GM18861 (cell line): ENCODE results near the gene GIMAP7.
"Not testable (repeated sequence)": the region's sequence is repeated elsewhere in the genome, so short reads cannot be mapped to it uniquely, and the experiment has no call there.

Experiments
- ATAC-seq: cut with Tn5 transposase; IDR thresholded peaks from one replicate; pipeline ENCODE4 v1.9.1; 2021; ENCODE audit not compliant: unreplicated experiment

Gene GIMAP7

DNA sequence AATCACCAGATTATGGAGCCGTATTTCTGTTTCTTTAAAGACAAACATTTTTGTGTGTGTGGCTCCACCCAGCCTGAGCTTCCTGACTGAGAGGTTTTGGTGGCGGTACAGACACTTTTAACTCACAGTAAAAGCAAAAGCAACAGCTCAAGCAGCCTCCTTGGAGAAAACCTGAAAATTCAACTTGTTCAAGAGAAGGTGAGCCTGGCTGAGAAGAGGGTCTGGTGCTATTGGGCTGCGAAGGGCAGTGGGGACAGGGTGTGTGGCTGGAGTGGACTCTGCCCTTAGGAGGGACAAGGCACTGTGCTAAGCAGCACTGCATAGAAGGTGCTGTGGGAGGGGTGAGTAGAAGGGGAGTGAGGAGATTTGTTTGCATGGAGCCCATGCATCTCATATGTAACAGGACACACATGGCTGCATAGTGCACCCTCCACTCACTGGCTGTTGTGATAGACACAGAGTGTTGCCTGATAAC, at the start of gene GIMAP7:
Gene GIMAP7, plus strand, starts transcription at position 125 of the 475 bp plus-strand sequence. CDS start 5,103 bp downstream, outside the sequence.
- no peak for ATAC-seq

DNA sequence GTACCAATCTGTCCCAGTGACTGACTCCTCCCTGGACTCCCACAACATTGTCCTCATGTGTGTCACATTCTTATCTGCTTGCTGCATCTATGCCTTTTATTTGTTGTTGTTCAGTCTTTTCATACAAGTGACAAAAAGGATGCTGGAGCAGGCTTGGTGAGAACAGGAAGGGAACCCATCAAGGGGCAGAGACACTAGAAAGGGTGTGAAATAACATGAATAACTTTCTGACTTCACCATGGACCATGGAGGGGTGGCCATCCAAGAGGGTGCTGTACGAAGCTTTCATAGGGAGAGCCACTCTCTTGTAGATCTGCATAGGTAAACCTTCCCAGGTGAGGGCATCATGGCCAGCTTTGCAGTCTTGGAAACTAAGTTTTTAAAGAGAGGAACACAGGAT, 49.7 kb upstream of the GIMAP7 start:
- no peak for ATAC-seq

DNA sequence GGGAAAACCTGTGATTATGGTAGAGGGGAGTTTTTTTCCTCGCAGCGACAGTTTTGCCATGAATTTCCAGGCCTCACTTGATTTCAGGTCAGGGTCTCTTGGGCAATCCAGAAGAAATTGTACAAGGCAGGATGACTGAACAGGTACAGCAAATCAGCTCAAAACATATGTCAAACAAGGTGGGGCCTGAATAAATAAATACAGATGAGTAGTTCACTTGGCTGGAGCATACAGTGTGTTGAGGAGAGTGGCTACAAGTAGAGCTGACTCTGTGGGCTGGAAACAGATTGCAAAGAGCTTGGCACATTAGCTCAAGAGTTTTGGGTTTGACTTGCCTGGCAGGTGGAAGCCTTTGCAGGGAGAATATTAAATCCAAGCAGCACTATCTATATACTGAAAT, 49.3 kb upstream of the GIMAP7 start:
- no peak for ATAC-seq

DNA sequence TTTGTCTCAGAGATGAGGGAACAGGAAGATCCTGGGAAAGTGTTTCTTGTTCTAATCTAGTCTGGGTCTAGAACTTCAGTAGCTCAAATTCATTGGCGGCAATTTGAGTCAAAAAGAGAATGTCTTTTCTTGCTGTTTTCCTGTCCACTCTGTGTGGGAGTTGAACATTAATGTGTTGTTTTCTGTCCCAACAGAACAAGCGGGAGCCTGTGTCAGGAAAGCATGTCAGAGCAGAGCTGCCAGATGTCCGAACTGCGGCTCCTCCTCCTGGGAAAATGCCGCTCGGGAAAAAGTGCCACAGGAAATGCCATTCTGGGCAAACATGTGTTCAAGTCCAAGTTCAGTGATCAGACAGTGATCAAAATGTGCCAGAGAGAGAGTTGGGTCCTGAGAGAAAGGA, 48.2 kb upstream of the GIMAP7 start:
- no peak for ATAC-seq

DNA sequence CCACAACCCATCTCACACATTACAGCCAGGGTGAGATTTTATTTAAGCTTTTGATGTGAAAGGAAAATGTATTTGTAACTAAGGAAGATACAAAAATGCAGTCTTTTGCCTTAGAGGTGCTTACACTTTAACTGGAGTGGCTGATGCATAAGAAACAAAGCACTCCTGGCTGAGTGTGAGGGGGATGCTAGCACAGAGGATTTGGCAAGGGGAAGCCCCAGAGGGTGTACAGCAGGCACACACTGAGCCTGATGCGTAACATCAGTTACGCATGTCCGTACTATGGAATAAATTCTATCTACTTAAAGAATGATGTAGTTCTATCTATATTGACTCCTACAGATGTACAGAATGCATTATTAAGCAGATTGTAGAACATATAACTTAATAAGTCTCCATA, 46.4 kb upstream of the GIMAP7 start:
- ATAC-seq, result no peak

DNA sequence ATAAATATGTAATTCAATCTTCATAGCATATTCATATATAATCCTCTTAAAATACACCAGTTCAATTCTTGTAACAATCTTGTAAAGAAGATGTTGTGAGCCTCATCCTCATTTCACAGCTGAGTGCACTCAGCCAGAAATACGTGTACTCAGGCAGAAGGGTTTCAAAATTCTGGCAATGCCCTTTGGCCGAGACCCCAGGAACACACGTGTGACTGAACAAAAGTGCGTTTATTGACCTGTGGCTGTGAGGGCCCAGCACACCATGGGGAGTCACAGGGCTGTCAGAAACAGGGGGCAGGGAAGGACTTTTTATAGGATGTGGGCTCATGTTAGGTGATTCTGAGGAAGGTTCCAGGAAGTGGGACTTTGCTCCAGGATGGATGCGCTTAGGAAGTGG, 42.8 kb upstream of the GIMAP7 start:
- ATAC-seq, result no peak

DNA sequence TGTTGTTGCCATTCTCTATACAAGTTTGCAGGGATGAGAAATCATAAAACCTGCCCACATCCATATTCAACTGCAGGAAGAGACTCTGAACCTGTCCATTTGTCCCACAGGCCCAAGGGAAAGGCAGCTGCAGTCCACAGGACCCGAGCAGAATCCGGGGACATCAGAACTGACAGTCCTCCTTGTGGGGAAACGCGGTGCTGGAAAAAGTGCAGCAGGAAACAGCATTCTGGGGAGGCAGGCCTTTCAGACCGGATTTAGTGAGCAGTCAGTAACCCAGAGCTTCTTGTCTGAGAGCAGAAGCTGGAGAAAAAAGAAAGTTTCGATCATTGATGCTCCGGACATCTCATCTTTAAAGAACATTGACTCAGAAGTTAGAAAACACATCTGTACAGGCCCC, 40.8 kb upstream of the GIMAP7 start:
- no peak for ATAC-seq

DNA sequence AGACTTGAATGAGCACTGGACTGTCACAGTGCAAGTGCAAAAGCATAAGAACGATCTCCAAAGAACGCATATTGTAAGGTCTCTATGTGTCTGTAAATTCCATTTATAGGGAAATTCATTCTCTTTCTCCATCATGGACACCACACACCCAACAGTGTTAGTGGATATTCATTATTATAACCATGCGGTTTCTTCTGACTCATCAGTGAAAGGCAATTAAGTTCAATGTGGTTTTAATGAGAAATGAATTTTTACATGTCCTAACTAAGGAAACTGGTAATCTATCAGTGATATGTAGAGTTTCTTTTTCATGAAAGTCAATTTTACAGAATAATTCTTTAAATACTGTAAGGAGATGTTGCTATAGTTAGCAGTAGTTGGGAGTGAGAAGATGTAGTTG, 38.4 kb upstream of the GIMAP7 start:
- ATAC-seq, result no peak

DNA sequence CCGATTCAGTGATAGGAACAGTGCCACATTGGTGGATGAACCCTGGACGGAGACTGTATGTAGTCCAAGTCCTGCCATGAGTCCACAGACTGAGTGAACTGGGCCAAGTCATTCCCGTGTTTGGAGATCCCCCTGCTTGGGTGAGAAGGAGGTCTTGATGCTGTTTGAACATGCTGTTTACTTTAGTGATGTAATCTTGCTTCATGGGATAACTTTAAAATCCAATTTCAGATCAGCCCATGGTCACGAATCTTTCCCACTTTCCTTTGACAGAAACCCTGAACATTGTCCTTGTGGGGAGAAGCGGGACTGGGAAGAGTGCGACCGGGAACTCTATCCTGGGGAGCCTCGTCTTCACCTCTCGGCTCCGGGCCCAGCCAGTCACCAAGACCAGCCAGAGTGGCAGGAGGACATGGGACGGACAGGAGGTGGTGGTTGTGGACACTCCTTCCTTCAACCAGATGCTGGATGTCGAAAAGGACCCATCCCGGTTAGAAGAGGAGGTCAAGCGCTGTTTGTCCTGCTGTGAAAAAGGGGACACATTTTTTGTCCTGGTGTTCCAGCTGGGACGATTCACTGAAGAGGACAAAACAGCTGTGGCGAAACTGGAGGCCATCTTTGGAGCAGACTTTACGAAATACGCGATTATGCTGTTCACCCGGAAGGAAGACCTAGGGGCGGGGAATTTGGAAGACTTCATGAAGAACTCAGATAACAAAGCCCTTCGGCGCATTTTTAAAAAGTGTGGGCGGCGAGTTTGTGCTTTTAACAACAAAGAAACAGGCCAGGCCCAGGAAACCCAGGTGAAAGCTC, 37.6 kb upstream of the GIMAP7 start:
- no peak for ATAC-seq

DNA sequence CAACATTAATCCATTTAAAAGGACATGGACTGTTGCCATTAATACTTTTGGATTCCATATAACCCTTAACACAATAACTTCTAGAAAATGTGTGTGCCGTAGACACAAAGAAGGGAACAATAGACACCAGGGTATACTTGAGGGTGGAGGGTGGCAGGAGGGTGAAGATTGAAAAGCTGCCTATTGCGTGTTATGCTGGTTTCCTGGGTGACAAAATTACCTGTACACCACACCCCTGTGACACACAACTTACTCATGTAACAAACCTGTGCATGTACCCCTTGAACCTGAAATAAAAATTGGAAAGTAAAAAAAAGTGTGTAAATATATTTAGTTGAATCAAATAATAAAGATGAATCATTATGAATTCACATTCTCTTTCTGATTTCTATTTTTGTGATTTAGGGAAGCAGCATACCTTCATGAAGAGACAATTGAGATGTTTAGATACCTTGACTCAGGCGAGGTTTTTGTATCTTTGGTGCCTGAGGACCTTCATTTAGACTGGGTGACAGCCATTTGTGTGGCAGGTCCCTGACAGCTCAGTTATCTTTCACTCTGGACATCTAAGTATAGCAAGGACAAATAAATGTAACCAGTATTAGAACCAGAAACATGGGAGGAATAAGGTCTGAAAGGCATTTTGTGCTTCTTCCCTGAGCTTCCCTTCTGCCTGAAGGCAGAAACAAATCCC, 35.5 kb upstream of the GIMAP7 start:
- ATAC-seq, result no peak

DNA sequence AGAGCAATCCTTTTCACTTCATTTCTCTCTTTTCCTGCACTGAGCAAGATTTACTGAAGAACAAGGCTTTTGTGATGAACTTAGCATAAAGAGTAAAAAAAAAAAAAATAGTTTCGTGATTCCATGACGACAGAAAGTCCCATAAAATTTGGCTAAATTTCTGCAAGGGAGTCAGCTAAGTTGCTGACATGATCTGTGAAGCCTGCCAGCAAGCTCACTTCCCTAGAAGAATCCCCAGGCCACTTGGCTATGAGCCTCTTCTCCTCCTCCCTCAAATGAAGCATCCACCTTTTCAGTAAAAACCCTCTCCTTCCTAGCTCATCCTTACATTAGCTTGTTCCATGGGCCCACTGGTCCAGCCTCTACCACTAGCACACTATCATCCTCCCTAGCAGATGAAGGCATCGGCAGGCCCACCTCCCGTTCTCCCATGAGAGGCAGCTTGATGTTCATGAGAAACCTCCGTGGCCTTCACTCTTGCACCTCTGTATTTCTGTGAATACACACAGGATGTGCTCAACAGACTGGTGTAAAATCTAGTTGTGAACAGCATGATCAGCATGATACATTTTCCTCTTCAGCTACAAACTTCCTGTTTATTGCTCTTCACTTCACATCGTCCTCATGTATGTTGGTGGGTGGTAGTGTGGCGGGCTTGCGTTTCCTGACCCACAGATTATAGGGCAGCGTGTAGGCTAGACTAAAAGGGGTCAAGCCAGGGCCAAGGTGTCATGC, 33.3 kb upstream of the GIMAP7 start:
- ATAC-seq, result no peak

DNA sequence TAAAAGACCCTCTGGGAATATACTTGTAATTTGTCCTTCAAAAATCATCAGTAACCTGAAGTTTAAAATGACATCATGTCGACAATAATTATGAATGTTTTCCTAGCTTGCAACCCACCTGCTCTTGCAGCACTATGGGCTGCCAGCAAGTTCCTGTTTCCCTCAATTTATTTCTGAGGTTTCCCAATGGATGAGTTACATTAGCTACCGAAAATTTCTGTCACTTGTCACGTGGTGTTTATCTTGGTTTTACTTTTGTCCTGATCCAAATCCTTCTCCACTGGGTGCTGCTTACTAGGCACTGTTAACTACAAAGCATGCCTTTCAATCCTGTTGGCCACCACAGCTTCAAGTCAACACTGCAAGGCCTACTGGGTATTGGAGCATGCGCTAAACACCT, 32.8 kb upstream of the GIMAP7 start:
- no peak for ATAC-seq

DNA sequence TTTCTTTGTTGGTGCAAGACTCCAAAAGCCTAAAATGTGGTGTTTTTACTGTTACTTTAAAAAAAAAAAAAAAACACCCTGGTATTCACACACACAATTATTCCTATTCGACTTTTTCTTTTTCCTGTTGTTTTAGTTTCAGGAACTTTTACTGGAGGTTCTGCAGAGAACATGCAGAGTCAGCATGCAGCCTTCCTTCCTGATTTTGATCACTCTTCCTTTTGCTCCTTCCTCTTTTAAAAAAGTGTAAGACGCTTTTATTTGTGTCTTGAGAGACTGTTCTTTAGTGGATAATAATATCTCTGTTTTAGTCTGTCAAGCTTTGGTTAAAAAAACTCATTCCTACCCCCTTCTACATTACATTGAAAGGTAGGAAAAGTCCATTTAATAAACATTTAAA, 31.2 kb upstream of the GIMAP7 start:
- ATAC-seq, result not testable (repeated sequence)

DNA sequence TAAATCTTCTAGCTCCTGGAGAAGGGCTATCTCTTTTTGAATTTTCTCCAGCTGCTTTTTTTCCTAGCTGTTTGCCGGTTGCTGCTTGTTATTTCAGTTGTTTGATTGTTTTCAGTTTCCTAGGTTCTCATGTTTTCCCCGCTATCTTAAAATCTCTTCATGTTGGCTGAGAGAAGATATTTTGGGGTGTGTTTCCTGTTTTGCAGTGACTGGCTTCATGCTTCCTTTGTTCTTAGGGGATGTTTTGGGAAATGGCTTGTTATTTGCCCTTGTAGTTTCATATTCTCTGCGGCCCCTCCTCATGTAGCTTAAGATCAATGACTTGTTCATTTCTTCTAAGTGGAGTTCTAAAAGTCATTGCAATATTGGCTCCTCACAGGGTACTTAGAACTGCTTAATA, 30.6 kb upstream of the GIMAP7 start:
- not testable (repeated sequence) for ATAC-seq

DNA sequence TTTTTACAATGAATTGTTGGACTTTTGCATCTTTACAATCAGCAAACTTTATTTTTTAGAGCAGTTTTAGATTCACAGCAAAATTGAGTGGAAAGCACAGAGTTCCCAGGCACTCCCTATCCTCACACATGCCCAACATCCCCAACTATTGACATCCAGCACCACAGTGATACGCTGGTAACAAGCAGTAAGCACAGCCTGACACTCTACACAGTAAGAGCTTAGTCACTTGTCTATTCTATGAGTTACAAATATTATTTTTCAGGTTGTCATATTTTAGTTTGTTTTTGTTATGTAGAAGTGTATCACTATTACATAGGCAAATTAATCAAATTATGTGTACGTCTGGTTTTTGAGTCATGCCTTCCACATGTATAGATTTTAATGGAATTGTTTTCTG, 27.0 kb upstream of the GIMAP7 start:
- no peak for ATAC-seq

DNA sequence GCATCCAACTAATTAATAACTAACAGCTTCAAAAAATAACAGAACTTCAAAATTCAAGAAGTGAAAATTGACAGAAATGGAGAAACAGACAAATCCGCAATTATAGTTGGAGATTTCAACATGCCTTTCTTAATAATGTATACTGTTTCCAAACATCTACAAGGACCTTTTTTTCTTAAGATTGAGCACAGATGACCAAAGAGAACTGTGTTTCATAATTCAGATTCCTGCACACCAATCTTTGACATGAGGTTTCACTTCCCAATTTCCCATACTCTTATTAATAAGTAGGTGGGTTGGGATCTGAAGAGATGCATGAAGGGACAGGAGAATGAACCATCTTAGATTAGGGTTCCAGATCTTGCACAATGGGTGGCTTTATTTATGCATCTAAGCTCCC, 24.9 kb upstream of the GIMAP7 start:
- no peak for ATAC-seq

DNA sequence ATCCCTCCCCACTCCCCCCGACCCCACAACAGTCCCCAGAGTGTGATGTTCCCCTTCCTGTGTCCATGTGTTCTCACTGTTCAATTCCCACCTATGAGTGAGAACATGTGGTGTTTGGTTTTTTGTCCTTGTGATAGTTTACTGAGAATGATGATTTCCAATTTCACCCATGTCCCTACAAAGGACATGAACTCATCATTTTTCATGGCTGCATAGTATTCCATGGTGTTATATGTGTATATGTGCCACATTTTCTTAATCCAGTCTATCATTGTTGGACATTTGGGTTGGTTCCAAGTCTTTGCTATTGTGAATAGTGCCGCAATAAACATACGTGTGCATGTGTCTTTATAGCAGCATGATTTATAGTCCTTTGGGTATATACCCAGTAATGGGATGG, 21.2 kb upstream of the GIMAP7 start:
- not testable (repeated sequence) for ATAC-seq

DNA sequence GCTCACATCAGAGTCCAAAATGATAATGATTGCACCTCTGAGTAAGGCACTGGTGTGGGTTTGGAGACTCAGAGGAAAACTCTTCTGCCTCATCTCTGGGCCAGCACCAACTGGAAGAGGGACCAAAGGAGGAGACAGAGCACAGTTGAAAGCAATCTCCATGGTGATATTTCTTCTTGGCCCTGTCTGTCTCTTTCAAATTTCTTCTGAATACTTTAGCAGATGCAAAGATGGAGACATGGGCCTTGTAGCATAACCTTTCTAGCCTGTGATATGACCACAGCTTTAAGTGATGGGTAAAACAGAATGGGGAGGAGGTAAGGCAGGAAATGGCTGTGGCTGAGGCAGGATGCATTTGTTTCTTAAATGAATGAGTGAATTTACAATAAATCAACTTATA, 12.2 kb upstream of the GIMAP7 start:
- ATAC-seq, result no peak

DNA sequence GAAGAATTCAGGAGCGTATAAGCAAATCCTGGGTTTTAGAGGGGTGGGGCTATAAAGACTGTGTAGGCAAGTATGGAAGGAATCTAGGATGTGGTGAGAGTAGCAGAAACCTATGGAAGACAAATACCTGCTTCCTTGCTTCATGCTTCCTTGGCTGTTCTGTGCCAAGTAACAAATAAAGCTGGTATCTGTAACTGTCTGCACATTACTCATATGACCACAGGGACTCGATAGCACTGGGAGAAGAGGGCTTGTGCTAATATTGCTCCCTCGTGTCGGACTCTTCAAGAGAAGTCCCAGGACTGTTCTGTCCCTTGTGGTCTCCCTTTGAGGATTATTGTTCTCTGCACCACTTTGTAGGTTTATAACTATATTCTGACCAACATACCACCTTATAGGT, 11.5 kb upstream of the GIMAP7 start:
- no peak for ATAC-seq

DNA sequence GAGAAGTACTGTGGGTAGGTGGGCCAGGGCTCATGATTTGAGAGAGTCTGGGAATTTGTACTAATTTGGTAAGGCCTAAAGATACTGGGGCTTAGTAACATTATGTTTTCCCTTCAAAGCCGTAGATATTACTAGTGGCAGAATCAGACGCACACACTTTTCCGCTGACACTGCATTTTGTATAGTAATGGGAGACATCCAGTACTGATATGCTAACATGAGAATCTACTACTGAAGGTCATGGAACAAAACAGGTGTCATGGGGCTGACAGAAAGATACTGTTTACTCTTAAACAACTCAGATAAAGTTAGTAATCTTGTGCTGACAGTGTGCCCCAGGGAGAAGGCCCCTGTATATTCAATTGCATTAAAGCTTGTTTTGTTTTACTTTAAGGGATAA, 11.1 kb upstream of the GIMAP7 start:
- no peak for ATAC-seq

DNA sequence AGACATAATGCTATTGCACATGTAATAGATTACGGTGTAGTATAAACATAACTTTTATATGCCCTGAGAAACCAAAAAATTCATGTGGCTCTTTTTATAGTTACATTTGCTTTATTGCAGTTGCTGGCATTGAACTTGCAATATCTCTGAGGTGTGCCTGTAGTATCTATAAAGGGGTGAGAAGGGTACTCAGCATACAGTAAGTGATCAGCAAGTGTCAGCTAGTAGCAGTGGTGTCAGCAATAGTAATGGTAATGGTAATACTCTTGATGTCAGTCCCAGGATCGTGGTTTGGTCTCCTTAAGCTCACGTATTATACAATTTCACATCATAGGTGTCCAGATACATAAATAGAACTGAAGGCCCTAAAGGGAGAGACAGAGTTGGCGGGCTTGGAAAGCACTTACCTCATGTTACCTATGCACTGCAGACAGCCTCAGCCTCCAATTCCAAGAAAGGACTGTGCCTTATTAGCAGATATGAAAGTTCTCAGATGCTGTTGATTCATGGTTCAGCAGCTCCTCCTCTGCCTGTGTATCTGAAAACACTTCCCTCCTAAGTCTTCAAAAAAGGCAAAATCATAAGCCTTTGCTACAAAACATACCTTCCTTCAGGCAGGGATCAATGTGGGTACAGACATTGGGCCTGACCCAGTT, 6.6 kb upstream of the GIMAP7 start:
- ATAC-seq, result no peak
